COLO829 (cell line): ENCODE measurements around the gene HYDIN.
"Not testable (repeated sequence)": the region's sequence is repeated elsewhere in the genome, so short reads cannot be mapped to it uniquely, and the experiment has no call there.

Source experiments
- DNase-seq: peaks from one replicate; pipeline ENCODE4 v3.0.0; 2012; ENCODE audit warnings: low spot score

Gene HYDIN

GRCh38 chr16:71105881-71106280 is 124.6 kb downstream of the HYDIN start:
- not testable (repeated sequence) for DNase-seq

- DNase-seq = not testable (repeated sequence)
These were observed 146.9 kb downstream of the HYDIN start for GRCh38 chr16:71083573-71083972.

- DNase-seq = not testable (repeated sequence)
These were observed 149.7 kb downstream of the HYDIN start for GRCh38 chr16:71080777-71081176.

- DNase-seq = not testable (repeated sequence)
These were observed 150.3 kb downstream of the HYDIN start for GRCh38 chr16:71080262-71080661.

- not testable (repeated sequence) for DNase-seq
These were observed 159.9 kb downstream of the HYDIN start for GRCh38 chr16:71070651-71071050.

GRCh38 chr16:71069842-71070241 is 160.7 kb downstream of the HYDIN start:
- DNase-seq = not testable (repeated sequence)

- DNase-seq = peak; percentile 0
These were observed 176.5 kb downstream of the HYDIN start for GRCh38 chr16:71053897-71054609.

- not testable (repeated sequence) for DNase-seq
These were observed 180.2 kb downstream of the HYDIN start for GRCh38 chr16:71050307-71050706.

- not testable (repeated sequence) for DNase-seq
These were observed 191.0 kb downstream of the HYDIN start for GRCh38 chr16:71039368-71040111.

GRCh38 chr16:71038421-71038820 is 192.1 kb downstream of the HYDIN start:
- DNase-seq = not testable (repeated sequence)

GRCh38 chr16:71037987-71038386 is 192.5 kb downstream of the HYDIN start:
- not testable (repeated sequence) for DNase-seq

GRCh38 chr16:71028032-71028727 is 202.3 kb downstream of the HYDIN start:
- DNase-seq = not testable (repeated sequence)

- DNase-seq = not testable (repeated sequence)
These were observed 203.0 kb downstream of the HYDIN start for GRCh38 chr16:71027511-71027910.

GRCh38 chr16:71023851-71024439 is 206.6 kb downstream of the HYDIN start:
- not testable (repeated sequence) for DNase-seq

- DNase-seq = not testable (repeated sequence)
These were observed 208.5 kb downstream of the HYDIN start for GRCh38 chr16:71021961-71022537.

- DNase-seq = not testable (repeated sequence)
These were observed 211.3 kb downstream of the HYDIN start for GRCh38 chr16:71019067-71019682.

GRCh38 chr16:71015419-71015818 is 215.1 kb downstream of the HYDIN start:
- DNase-seq = not testable (repeated sequence)

GRCh38 chr16:71009440-71010223 is 220.9 kb downstream of the HYDIN start:
- not testable (repeated sequence) for DNase-seq

- not testable (repeated sequence) for DNase-seq
These were observed 224.0 kb downstream of the HYDIN start for GRCh38 chr16:71006516-71006915.

GRCh38 chr16:70999735-71000134 is 230.8 kb downstream of the HYDIN start:
- DNase-seq = not testable (repeated sequence)
